HepG2 (cell line): ENCODE results near the gene GNL3. TPM values are rescaled to one million over a fixed set of nuclear protein-coding genes. Genes with fewer than 3 reads are reported as not detected.

Source experiments
- ATAC-seq: fragments of 200-7000 bp; cut with Tn5 transposase; 3 replicates; pipeline ENCODE4 v1.9.1; 2020; ENCODE audit warnings: mild to moderate bottlenecking, moderate library complexity
- BruUV-seq: library from RNA; stranded (reverse); fragments of 400-500 nt; replicated peaks from 2 replicates; lab custom pipeline; 2021; lab: Mats Ljungman, UMichigan
- CTCF ChIA-PET: fragments of 300-600 bp; formaldehyde crosslinking; extraction: SDS; loops from one replicate; lab custom pipeline; 2021; ENCODE audit warnings: low total read pairs, inconsistent platforms, low intra/inter-chr PET ratio; lab: Yijun Ruan, JAX
- POLR2A ChIA-PET: fragments of 350-600 bp; sonication (Branson Sonifier 250); formaldehyde crosslinking; loops from one replicate; lab custom pipeline; 2020; ENCODE audit warnings: antibody characterized with exemption, inconsistent platforms; lab: Yijun Ruan, JAX
- DNase-seq: peaks from one replicate; pipeline ENCODE4 v3.0.0-alpha.2; 2015; ENCODE audit warnings: low spot score
- FAIRE-seq: peaks from 3 replicates; lab custom pipeline; 2011; peaks lifted over from hg19 to GRCh38; lab: Jason Lieb, UNC
- H2AFZ ChIP-seq: one replicate; pipeline ENCODE4 v1.6.1; 2011; ENCODE audit warnings: low read length, inconsistent platforms
- H3K27ac ChIP-seq: fragments of 300-600 bp; 3 replicates; pipeline ENCODE4 v1.8.0; 2011; ENCODE audit warnings: mixed run types, mild to moderate bottlenecking, mixed read lengths, low read length, inconsistent platforms; ENCODE audit not compliant: insufficient read depth; ENCODE audit errors: extremely low read length
- H3K27me3 ChIP-seq, 2 experiments: fragments of 200-600 bp in 1 of 2; 2 replicates in 1 of 2; 3 replicates in 1 of 2; pipeline versions ENCODE4 v1.6.0 to v1.8.0; 2011; ENCODE audit warnings: low read length in 2 of 2, mild to moderate bottlenecking in 2 of 2, moderate library complexity in 2 of 2, inconsistent platforms in 1 of 2; ENCODE audit not compliant: insufficient read depth in 2 of 2, control insufficient read depth in 1 of 2
- H3K36me3 ChIP-seq, 2 experiments: fragments of 200-600 bp in 1 of 2; replicated peaks in 1 of 2; 2 replicates in 1 of 2; 3 replicates in 1 of 2; pipeline versions ENCODE4 v1.5.1 to v1.8.0; 2011; ENCODE audit warnings: low read length in 2 of 2, inconsistent platforms in 1 of 2; ENCODE audit not compliant: insufficient read depth in 2 of 2, control insufficient read depth in 1 of 2
- H3K4me1 ChIP-seq: 2 replicates; pipeline ENCODE4 v1.5.1; 2012; ENCODE audit warnings: low read length, inconsistent platforms; ENCODE audit not compliant: insufficient read depth
- H3K4me2 ChIP-seq: 2 replicates; pipeline ENCODE4 v1.6.0; 2011; ENCODE audit warnings: low read depth, low read length, inconsistent platforms
- H3K4me3 ChIP-seq, 3 experiments: fragments of 200-600 bp in 1 of 3; sonication (generic), shearing (Covaris generic) in 1 of 3; replicated peaks in 1 of 3; 2 replicates each; pipeline ENCODE4 v1.5.1; 2011 to 2016; ENCODE audit warnings: low read length in 3 of 3, inconsistent platforms in 2 of 3, low read depth in 2 of 3, mild to moderate bottlenecking in 2 of 3, control low read depth in 1 of 3, mixed read lengths in 1 of 3; ENCODE audit not compliant: insufficient read depth in 1 of 3
- H3K79me2 ChIP-seq: one replicate; pipeline ENCODE4 v1.6.1; 2011; ENCODE audit warnings: low read length, inconsistent platforms; ENCODE audit not compliant: insufficient read depth
- H3K9ac ChIP-seq: 2 replicates; pipeline ENCODE4 v1.6.0; 2011; ENCODE audit warnings: mild to moderate bottlenecking, low read depth, low read length, inconsistent platforms; ENCODE audit not compliant: insufficient read depth
- H3K9me3 ChIP-seq: 2 replicates; pipeline ENCODE4 v1.5.1; 2012; ENCODE audit warnings: mild to moderate bottlenecking, low read length
- H4K20me1 ChIP-seq: 2 replicates; pipeline ENCODE4 v1.6.0; 2011; ENCODE audit warnings: inconsistent platforms, mild to moderate bottlenecking, low read length, moderate library complexity; ENCODE audit not compliant: insufficient read depth
- ATF7-NPFF ChIP-seq: sonication (generic); formaldehyde crosslinking; IDR thresholded peaks from 2 replicates; pipeline ENCODE4 v1.8.1; 2023; ENCODE audit warnings: mild to moderate bottlenecking, low read depth, missing genetic modification reagents, moderate library complexity
- MED13 ChIP-seq: sonication (generic); formaldehyde crosslinking; IDR thresholded peaks from 2 replicates; pipeline ENCODE4 v1.5.0; 2020; ENCODE audit warnings: missing genetic modification reagents
- POGZ ChIP-seq: sonication (generic); formaldehyde crosslinking; IDR thresholded peaks from 2 replicates; pipeline ENCODE4 v1.4.0; 2020; ENCODE audit warnings: mild to moderate bottlenecking, missing genetic modification reagents
- SIX1 ChIP-seq: sonication (generic); formaldehyde crosslinking; IDR thresholded peaks from 2 replicates; pipeline ENCODE4 v1.4.0; 2020; ENCODE audit warnings: missing genetic modification reagents, borderline replicate concordance
- SMAD1 ChIP-seq: sonication (generic); formaldehyde crosslinking; IDR thresholded peaks from 2 replicates; pipeline ENCODE4 v1.4.0; 2020; ENCODE audit warnings: missing genetic modification reagents, low read depth, mild to moderate bottlenecking, borderline replicate concordance
- SMC3 ChIP-seq: IDR thresholded peaks from 2 replicates; pipeline ENCODE4 v1.6.1; 2011; ENCODE audit warnings: low read length, improper control_type of control experiment
- ZNF20 ChIP-seq: sonication (generic); formaldehyde crosslinking; IDR thresholded peaks from 2 replicates; pipeline ENCODE4 v1.4.0; 2020; ENCODE audit warnings: mild to moderate bottlenecking, moderate library complexity, missing genetic modification reagents
- ZNF501 ChIP-seq: sonication (generic); formaldehyde crosslinking; IDR thresholded peaks from 2 replicates; pipeline ENCODE4 v1.5.1; 2020; ENCODE audit warnings: mild to moderate bottlenecking, moderate library complexity, missing genetic modification reagents
- ZNF670 ChIP-seq: sonication (generic); formaldehyde crosslinking; IDR thresholded peaks from 2 replicates; pipeline ENCODE4 v1.8.0; 2022; ENCODE audit warnings: mild to moderate bottlenecking, missing genetic modification reagents, borderline replicate concordance
- ZNF816 ChIP-seq: sonication (generic); formaldehyde crosslinking; IDR thresholded peaks from 2 replicates; pipeline ENCODE4 v1.8.0; 2022; ENCODE audit warnings: missing genetic modification reagents, mild to moderate bottlenecking, borderline replicate concordance
- in situ Hi-C: cut with HindIII; loops from 2 replicates; pipeline ENCODE4 v1.10.0; 2017; ENCODE audit warnings: low pct_unique_long_range_greater_than_20kb; ENCODE audit not compliant: extremely low pct_ligation_motif_present
- intact Hi-C: fragments of 100-400 bp; cut with micrococcal nuclease; formaldehyde crosslinking; loops from one replicate; pipeline ENCODE4 v1.10.0; 2022; ENCODE audit not compliant: unreplicated experiment
- polyA plus RNA-seq, 8 experiments: library from polyadenylated mRNA; depleted of rRNA in 3 of 8; stranded (reverse) in 7 of 8; unstranded in 1 of 8; fragments of >200 nt; fragmentation: Illumina TruSeq in 4 of 8; extraction: Trizol in 4 of 8; gene quantifications; 2 replicates each; pipeline versions ENCODE4 v1.2.1 to v1.2.3, GENCODE V29; 2011 to 2016; ENCODE audit warnings: low read depth in 4 of 8, missing spikeins in 1 of 8, mixed read lengths in 1 of 8; ENCODE audit not compliant: insufficient read depth in 1 of 8
- total RNA-seq, 5 experiments: library from RNA; depleted of rRNA; stranded (reverse); fragments of >200 nt; fragmentation: Illumina TruSeq; extraction: Trizol; gene quantifications; 2 replicates each; pipeline ENCODE4 v1.2.3, GENCODE V29; 2016; ENCODE audit warnings: low read depth in 1 of 5
- TF ChIP-seq, protein P1 (sequence below): sonication (generic); formaldehyde crosslinking; IDR thresholded peaks from 2 replicates; pipeline ENCODE4 v1.5.0; 2020; ENCODE audit warnings: missing genetic modification reagents
- TF ChIP-seq, protein P2 (sequence below): IDR thresholded peaks from 2 replicates; pipeline ENCODE4 v1.6.1; 2016; ENCODE audit warnings: missing compliant biosample characterization, missing genetic modification reagents, borderline replicate concordance
- TF ChIP-seq, protein P3 (sequence below): sonication (generic); formaldehyde crosslinking; IDR thresholded peaks from 2 replicates; pipeline ENCODE4 v1.8.0; 2022; ENCODE audit warnings: mild to moderate bottlenecking, missing genetic modification reagents, borderline replicate concordance
- TF ChIP-seq, protein P4 (sequence below): sonication (generic); formaldehyde crosslinking; IDR thresholded peaks from 2 replicates; pipeline ENCODE4 v1.4.0; 2020; ENCODE audit warnings: mild to moderate bottlenecking, missing genetic modification reagents
- TF ChIP-seq, protein P5 (sequence below): sonication (generic); formaldehyde crosslinking; IDR thresholded peaks from 2 replicates; pipeline ENCODE4 v1.4.0; 2020; ENCODE audit warnings: missing genetic modification reagents, mild to moderate bottlenecking, borderline replicate concordance

GNL3 gene
- total and polyA plus RNA-seq, 2 of the 13 experiments (the other 11 are each of a cell fraction or from before 2014, with no cell fraction given), result 129 to 257 TPM

DNA sequence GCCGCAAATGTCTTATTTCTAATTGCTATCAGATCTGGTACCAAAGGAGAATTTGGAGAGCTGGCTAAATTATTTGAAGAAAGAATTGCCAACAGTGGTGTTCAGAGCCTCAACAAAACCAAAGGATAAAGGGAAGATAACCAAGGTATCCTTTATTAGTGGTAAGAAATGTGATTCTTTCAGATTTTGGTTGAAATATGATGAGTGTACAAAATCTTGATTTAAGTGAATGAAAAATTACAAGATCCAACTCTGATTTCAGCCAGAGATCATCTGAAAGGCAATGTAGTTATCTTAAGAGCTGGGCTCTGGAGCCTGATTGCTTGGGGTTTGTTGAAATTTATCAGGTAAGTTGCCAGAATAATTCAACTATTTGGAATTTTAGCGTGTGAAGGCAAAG is 4.7 kb downstream of the GNL3 start (continued):
- TF ChIP-seq ZNF20, result no peak

DNA sequence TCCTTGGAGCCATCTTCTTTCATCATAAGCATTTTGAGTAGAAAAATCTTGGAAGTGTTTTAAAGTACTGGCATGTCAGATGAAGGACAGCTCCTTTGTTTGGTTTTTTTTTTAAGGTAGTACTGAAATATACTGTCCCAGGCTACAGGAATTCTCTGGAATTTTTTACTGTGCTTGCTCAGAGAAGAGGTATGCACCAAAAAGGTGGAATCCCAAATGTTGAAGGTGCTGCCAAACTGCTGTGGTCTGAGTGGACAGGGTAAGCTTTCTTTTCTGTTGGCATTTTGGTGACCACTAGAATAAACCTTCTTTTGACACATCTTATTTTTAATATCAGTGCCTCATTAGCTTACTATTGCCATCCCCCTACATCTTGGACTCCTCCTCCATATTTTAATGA is 7.2 kb downstream of the GNL3 start:
- no TSS peak for BruUV-seq
- no peak for FAIRE-seq
- CTCF ChIA-PET, result no interaction called here
- no peak for TF ChIP-seq ZNF501 (CRISPR knock-in tag)
- TF ChIP-seq MED13, result no peak
- TF ChIP-seq POGZ, result no peak
- TF ChIP-seq, protein P1, sequence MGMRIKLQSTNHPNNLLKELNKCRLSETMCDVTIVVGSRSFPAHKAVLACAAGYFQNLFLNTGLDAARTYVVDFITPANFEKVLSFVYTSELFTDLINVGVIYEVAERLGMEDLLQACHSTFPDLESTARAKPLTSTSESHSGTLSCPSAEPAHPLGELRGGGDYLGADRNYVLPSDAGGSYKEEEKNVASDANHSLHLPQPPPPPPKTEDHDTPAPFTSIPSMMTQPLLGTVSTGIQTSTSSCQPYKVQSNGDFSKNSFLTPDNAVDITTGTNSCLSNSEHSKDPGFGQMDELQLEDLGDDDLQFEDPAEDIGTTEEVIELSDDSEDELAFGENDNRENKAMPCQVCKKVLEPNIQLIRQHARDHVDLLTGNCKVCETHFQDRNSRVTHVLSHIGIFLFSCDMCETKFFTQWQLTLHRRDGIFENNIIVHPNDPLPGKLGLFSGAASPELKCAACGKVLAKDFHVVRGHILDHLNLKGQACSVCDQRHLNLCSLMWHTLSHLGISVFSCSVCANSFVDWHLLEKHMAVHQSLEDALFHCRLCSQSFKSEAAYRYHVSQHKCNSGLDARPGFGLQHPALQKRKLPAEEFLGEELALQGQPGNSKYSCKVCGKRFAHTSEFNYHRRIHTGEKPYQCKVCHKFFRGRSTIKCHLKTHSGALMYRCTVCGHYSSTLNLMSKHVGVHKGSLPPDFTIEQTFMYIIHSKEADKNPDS, result no peak
- TF ChIP-seq, protein P2, sequence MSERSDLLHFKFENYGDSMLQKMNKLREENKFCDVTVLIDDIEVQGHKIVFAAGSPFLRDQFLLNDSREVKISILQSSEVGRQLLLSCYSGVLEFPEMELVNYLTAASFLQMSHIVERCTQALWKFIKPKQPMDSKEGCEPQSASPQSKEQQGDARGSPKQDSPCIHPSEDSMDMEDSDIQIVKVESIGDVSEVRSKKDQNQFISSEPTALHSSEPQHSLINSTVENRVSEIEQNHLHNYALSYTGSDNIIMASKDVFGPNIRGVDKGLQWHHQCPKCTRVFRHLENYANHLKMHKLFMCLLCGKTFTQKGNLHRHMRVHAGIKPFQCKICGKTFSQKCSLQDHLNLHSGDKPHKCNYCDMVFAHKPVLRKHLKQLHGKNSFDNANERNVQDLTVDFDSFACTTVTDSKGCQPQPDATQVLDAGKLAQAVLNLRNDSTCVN (CRISPR knock-in tag), result no peak
- TF ChIP-seq ATF7-NPFF (CRISPR knock-in tag), result no peak
- TF ChIP-seq SIX1 (CRISPR knock-in tag), result no peak
- TF ChIP-seq SMAD1 (CRISPR knock-in tag), result no peak
- TF ChIP-seq, protein P3, sequence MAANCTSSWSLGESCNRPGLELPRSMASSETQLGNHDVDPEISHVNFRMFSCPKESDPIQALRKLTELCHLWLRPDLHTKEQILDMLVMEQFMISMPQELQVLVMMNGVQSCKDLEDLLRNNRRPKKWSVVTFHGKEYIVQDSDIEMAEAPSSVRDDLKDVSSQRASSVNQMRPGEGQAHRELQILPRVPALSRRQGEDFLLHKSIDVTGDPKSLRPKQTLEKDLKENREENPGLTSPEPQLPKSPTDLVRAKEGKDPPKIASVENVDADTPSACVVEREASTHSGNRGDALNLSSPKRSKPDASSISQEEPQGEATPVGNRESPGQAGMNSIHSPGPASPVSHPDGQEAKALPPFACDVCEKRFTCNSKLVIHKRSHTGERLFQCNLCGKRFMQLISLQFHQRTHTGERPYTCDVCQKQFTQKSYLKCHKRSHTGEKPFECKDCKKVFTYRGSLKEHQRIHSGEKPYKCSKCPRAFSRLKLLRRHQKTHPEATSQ (CRISPR knock-in tag), result no peak
- TF ChIP-seq, protein P4, sequence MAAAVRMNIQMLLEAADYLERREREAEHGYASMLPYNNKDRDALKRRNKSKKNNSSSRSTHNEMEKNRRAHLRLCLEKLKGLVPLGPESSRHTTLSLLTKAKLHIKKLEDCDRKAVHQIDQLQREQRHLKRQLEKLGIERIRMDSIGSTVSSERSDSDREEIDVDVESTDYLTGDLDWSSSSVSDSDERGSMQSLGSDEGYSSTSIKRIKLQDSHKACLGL (CRISPR knock-in tag), result no peak
- no peak for TF ChIP-seq ZNF670 (CRISPR knock-in tag)
- no peak for TF ChIP-seq SMC3
- TF ChIP-seq ZNF816 (CRISPR knock-in tag), result no peak
- TF ChIP-seq, protein P5, sequence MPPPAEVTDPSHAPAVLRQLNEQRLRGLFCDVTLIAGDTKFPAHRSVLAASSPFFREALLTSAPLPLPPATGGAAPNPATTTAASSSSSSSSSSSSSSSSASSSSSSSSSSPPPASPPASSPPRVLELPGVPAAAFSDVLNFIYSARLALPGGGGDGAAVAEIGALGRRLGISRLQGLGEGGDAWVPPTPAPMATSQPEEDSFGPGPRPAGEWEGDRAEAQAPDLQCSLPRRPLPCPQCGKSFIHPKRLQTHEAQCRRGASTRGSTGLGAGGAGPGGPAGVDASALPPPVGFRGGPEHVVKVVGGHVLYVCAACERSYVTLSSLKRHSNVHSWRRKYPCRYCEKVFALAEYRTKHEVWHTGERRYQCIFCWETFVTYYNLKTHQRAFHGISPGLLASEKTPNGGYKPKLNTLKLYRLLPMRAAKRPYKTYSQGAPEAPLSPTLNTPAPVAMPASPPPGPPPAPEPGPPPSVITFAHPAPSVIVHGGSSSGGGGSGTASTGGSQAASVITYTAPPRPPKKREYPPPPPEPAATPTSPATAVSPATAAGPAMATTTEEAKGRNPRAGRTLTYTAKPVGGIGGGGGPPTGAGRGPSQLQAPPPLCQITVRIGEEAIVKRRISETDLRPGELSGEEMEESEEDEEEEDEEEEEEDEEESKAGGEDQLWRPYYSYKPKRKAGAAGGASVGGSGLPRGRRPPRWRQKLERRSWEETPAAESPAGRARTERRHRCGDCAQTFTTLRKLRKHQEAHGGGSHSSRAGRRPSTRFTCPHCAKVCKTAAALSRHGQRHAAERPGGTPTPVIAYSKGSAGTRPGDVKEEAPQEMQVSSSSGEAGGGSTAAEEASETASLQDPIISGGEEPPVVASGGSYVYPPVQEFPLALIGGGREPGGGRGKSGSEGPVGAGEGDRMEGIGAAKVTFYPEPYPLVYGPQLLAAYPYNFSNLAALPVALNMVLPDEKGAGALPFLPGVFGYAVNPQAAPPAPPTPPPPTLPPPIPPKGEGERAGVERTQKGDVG (CRISPR knock-in tag), result no peak

More for the DNA sequence above, 7.2 kb downstream of the GNL3 start:
- DNase-seq (no peak), ATAC-seq (no peak)
- Histone ChIP-seq H3K4me3 (no peak overlapping the region), H3K9ac (no peak overlapping the region), H3K27me3 (no peaks in the 10 kb centered on the region), H3K79me2 (peaks cover 21% of the 10 kb centered on the region), H3K9me3 (no peaks in the 10 kb centered on the region), H4K20me1 (peaks cover 12% of the 10 kb centered on the region; the same call in 1 of the 2 replicates), H3K4me2 (no peak overlapping the region), H3K36me3 (peaks cover 34 to 96% of the 10 kb centered on the region in 2 experiments), H3K4me1 (peaks cover 43% of the 10 kb centered on the region), H2AFZ (no peak overlapping the region), H3K27ac (no peak overlapping the region)
- intact Hi-C loops (no loop called here), in situ Hi-C loops (no loop called here)
- POLR2A ChIA-PET, result interaction anchor here (0.7 to 12.6 kb wide), 3 partner anchors 12 to 128 kb away, joined by 3 to 118 read pairs (median 4); partner anchors contain the start of genes GLT8D1 and SPCS1
